Measurements from ENCODE around the gene KRT40. TPM values are rescaled to one million over a fixed set of nuclear protein-coding genes. Genes with fewer than 3 reads are reported as not detected.

Gene KRT40
- total and polyA plus RNA-seq, 4 donors = not detected

DNA sequence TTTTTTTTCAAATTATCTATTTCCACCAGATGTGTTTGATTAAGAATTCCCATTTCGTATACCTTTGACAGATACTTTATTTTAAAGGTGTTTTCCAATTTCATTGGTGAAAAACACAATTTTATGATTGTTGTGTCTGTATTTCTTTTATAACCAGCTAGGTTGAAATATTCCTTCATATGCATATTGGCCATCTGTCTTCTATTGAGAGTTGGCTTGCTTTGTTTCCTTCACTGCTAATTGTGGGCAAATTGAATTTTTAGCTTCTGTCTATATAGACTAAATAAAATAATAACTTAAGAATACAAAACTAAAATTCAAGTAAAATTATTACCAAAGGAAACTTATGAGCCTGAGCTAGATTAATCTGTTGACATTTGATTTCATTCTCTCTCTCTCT, 11.0 kb upstream of the KRT40 start:
- Histone ChIP-seq H3K4me1 (ENCODE audit: control insufficient read depth in 4 of 4, insufficient read depth in 4 of 4, low read length in 3 of 4) (no peaks in the 10 kb centered on the region), H3K27me3 (ENCODE audit: control insufficient read depth in 4 of 4, insufficient read depth in 4 of 4, low read length in 3 of 4) (peaks cover 0 to 11% (median 0%) of the 10 kb centered on the region in 4 donors), H3K27ac (ENCODE audit: low read depth in 1 of 2, low read length in 2 of 2) (no peak overlapping the region), H3K9ac (ENCODE audit: low read depth in 1 of 2, low read length in 2 of 2) (no peak overlapping the region), H3K36me3 (ENCODE audit: control insufficient read depth in 4 of 4, insufficient read depth in 3 of 4, low read depth in 1 of 4, low read length in 3 of 4) (no peaks in the 10 kb centered on the region), H3K4me3 (ENCODE audit: low read depth in 1 of 3, low read length in 3 of 3) (no peak overlapping the region), H3K9me3 (ENCODE audit: control insufficient read depth in 4 of 4, low read length in 3 of 4) (no peaks in the 10 kb centered on the region)
- DNase-seq (ENCODE audit: low spot score) = no peak
- WGBS = 8% methylated on average over 1 of the region's 1 CpG
- TF ChIP-seq SP1 (IDR thresholded peaks at IDR 0.05) = no peak
- TF ChIP-seq FOXA1 (IDR thresholded peaks at IDR 0.05) = no peak
- TF ChIP-seq ZBTB33 (IDR thresholded peaks at IDR 0.05) = no peak
- TF ChIP-seq REST (IDR thresholded peaks at IDR 0.05) = no peak
- no peak for TF ChIP-seq HNF4A (conservative IDR thresholded peaks at IDR 0.05)
- TF ChIP-seq FOXA2 (IDR thresholded peaks at IDR 0.05) = no peak
- no peak for TF ChIP-seq HNF4G (IDR thresholded peaks at IDR 0.05)
- TF ChIP-seq GABPA (IDR thresholded peaks at IDR 0.05 in 1 of 2, conservative IDR thresholded peaks at IDR 0.05 in 1 of 2) = no peak
- TF ChIP-seq JUND (IDR thresholded peaks at IDR 0.05) = no peak

- peaks cover 0 to 11% (median 0%) of the 10 kb centered on the region in 4 donors for H3K27me3 ChIP-seq (ENCODE audit: control insufficient read depth in 4 of 4, insufficient read depth in 4 of 4, low read length in 3 of 4)
Measured at GRCh38 chr17:40993839-40994238, 9.7 kb upstream of the KRT40 start, which contains the start of gene KRTAP3-3. TSS of gene KRTAP3-3 (minus strand) at chr17:40994164. CDS start at chr17:40994097, 67 bp downstream.

More at GRCh38 chr17:40993839-40994238, 9.7 kb upstream of the KRT40 start, which contains the start of gene KRTAP3-3:
- Histone ChIP-seq H3K4me1 (ENCODE audit: control insufficient read depth in 4 of 4, insufficient read depth in 4 of 4, low read length in 3 of 4) (no peaks in the 10 kb centered on the region), H3K36me3 (ENCODE audit: control insufficient read depth in 4 of 4, insufficient read depth in 3 of 4, low read depth in 1 of 4, low read length in 3 of 4) (no peaks in the 10 kb centered on the region), H3K27ac (ENCODE audit: low read depth in 1 of 2, low read length in 2 of 2) (no peak within 1 kb of the TSS), H3K9me3 (ENCODE audit: control insufficient read depth in 4 of 4, low read length in 3 of 4) (no peaks in the 10 kb centered on the region), H3K4me3 (ENCODE audit: low read depth in 1 of 3, low read length in 3 of 3) (no peak within 1 kb of the TSS), H3K9ac (ENCODE audit: low read depth in 1 of 2, low read length in 2 of 2) (no peak within 1 kb of the TSS)
- DNase-seq (ENCODE audit: low spot score) = no peak
- WGBS = 50% methylated on average over 4 of the region's 4 CpGs
- TF ChIP-seq ATF3 (IDR thresholded peaks at IDR 0.05) = no peak
- no peak for TF ChIP-seq FOXA2 (IDR thresholded peaks at IDR 0.05)
- TF ChIP-seq MAX (IDR thresholded peaks at IDR 0.05) = no peak
- no peak for TF ChIP-seq NR2F2 (IDR thresholded peaks at IDR 0.05)
- TF ChIP-seq RAD21 (IDR thresholded peaks at IDR 0.05) = no peak
- no peak for TF ChIP-seq HNF4G (IDR thresholded peaks at IDR 0.05)

Measured in liver (tissue), 9 donors.